OCI-LY7 (cell line): ENCODE data around the gene CXCL16. TPM values are rescaled to one million over a fixed set of nuclear protein-coding genes. Genes with fewer than 3 reads are reported as not detected.

Source experiments
- BruUV-seq: library from RNA; stranded (reverse); fragments of 400-500 nt; replicated peaks from 2 replicates; lab custom pipeline; 2021; lab: Mats Ljungman, UMichigan
- CTCF ChIA-PET: fragments of 300-600 bp; sonication (Branson Sonifier 250); formaldehyde crosslinking; loops from one replicate; lab custom pipeline; 2022; ENCODE audit warnings: antibody characterized with exemption; ENCODE audit not compliant: unreplicated experiment; lab: Charles Lee
- POLR2A ChIA-PET: fragments of 300-600 bp; sonication (Branson Sonifier 250); formaldehyde crosslinking; loops from one replicate; lab custom pipeline; 2022; ENCODE audit warnings: antibody characterized with exemption; lab: Charles Lee
- DNase-seq: peaks from one replicate; pipeline ENCODE4 v3.0.0-alpha.2; 2015; ENCODE audit warnings: low spot score
- H2AFZ ChIP-seq: fragments of 200-600 bp; sonication (generic), shearing (Covaris generic); 2 replicates; pipeline ENCODE4 v1.6.1; 2014; ENCODE audit warnings: mild to moderate bottlenecking, antibody characterized with exemption, low read length, moderate library complexity
- H3K27ac ChIP-seq: fragments of 200-600 bp; sonication (generic); 2 replicates; pipeline ENCODE4 v1.5.1; 2014; ENCODE audit warnings: mixed run types, low read depth, mild to moderate bottlenecking, moderate library complexity, low read length, inconsistent platforms; ENCODE audit not compliant: poor library complexity, severe bottlenecking
- H3K36me3 ChIP-seq: fragments of 200-600 bp; sonication (generic); 2 replicates; pipeline ENCODE4 v1.6.1; 2014; ENCODE audit warnings: mild to moderate bottlenecking, antibody characterized with exemption, low read length, moderate library complexity, mixed read lengths; ENCODE audit not compliant: insufficient read depth
- H3K4me1 ChIP-seq: fragments of 200-600 bp; sonication (generic); 2 replicates; pipeline ENCODE4 v1.5.1; 2014; ENCODE audit warnings: mild to moderate bottlenecking, low read length; ENCODE audit not compliant: insufficient read depth, poor library complexity, severe bottlenecking
- H3K4me2 ChIP-seq: fragments of 200-600 bp; sonication (generic); 2 replicates; pipeline ENCODE4 v1.6.1; 2014; ENCODE audit warnings: mild to moderate bottlenecking, low read length
- H3K4me3 ChIP-seq: fragments of 200-600 bp; sonication (generic); 2 replicates; pipeline ENCODE4 v1.5.1; 2014; ENCODE audit warnings: mild to moderate bottlenecking, low read depth, low read length; ENCODE audit not compliant: poor library complexity, severe bottlenecking
- H3K79me2 ChIP-seq: fragments of 200-600 bp; sonication (generic); 2 replicates; pipeline ENCODE4 v1.6.1; 2016; ENCODE audit warnings: low read depth, mild to moderate bottlenecking, low read length, moderate library complexity, mixed read lengths; ENCODE audit not compliant: insufficient read depth
- H3K9me2 ChIP-seq: fragments of 200-600 bp; sonication (generic); 2 replicates; pipeline ENCODE4 v1.6.1; 2016; ENCODE audit warnings: mild to moderate bottlenecking, low read length, mixed read lengths; ENCODE audit not compliant: insufficient read depth
- H3K9me3 ChIP-seq: fragments of 200-600 bp; sonication (generic); 2 replicates; pipeline ENCODE4 v1.6.1; 2014; ENCODE audit warnings: mild to moderate bottlenecking, mixed run types, low read length, mixed read lengths
- H4K20me1 ChIP-seq: fragments of 200-600 bp; sonication (generic); 2 replicates; pipeline ENCODE4 v1.6.1; 2014; ENCODE audit warnings: mild to moderate bottlenecking, antibody characterized with exemption, low read length, moderate library complexity, mixed read lengths; ENCODE audit not compliant: insufficient read depth
- EZH2phosphoT487 ChIP-seq: fragments of 200-600 bp; sonication (generic); IDR thresholded peaks from 2 replicates; pipeline ENCODE4 v1.6.1; 2018; ENCODE audit warnings: low read depth, borderline replicate concordance, mild to moderate bottlenecking, mixed run types, antibody characterized with exemption, low read length, moderate library complexity, mixed read lengths
- intact Hi-C: fragments of 100-400 bp; cut with micrococcal nuclease; formaldehyde crosslinking; loops from one replicate; pipeline ENCODE4 v1.10.0; 2022; ENCODE audit not compliant: unreplicated experiment
- total RNA-seq, 2 experiments: library from RNA; depleted of rRNA in 1 of 2; stranded (reverse); fragments of >200 nt in 1 of 2; shearing (Covaris generic) in 1 of 2; gene quantifications; 2 replicates each; pipeline ENCODE4 v1.2.3, GENCODE V29; 2014 to 2022
- TF ChIP-seq, protein P1 (sequence below): fragments of 200-600 bp; sonication (generic); conservative IDR thresholded peaks from 2 replicates; pipeline ENCODE4 v1.5.1; 2014; ENCODE audit warnings: mild to moderate bottlenecking, antibody characterized with exemption, low read length, moderate library complexity, mixed read lengths

Gene CXCL16
- total RNA-seq, 2 experiments from 2014 or later = not detected

DNA sequence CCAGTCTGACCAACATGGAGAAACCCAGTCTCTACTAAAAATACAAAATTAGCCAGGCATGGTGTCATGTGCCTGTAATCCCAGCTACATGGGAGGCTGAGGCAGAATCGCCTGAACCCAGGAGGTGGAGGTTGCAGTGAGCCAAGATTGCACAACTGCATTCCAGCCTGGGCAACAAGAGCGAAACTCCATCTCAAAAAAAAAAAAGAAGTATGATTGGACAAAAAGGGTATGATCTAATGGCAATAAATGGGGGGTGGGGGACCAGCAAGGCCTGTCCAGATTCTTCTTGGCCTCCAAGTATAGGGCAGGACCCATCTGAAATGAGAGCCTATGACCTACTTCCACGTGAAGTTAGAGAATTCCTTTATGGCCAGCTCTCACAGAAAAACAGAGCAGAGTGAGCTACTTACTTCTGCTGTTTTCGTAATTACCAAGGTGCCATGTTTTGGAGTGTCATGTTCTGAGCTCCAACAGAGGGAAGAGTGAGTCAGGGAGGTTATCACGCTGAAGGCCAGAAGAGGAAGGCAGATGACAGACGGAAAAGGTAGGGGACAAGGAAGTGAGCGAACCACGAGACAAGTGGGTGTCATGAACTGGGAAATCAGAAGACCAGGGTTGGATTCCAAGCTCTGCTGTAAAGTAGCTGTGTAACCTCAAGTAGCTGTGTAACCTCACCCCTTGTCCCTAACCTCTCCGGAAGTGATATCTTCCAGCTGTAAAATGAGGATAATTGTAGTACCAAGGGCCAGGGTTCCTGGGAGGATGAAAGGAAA, 3.7 kb downstream of the CXCL16 start:
- BruUV-seq = no TSS peak
- CTCF ChIA-PET = no interaction called here
- H3K4me2 ChIP-seq = no peak overlapping the region
- H3K27ac ChIP-seq = no peak overlapping the region
- no peak for TF ChIP-seq EZH2phosphoT487
- TF ChIP-seq, protein P1, sequence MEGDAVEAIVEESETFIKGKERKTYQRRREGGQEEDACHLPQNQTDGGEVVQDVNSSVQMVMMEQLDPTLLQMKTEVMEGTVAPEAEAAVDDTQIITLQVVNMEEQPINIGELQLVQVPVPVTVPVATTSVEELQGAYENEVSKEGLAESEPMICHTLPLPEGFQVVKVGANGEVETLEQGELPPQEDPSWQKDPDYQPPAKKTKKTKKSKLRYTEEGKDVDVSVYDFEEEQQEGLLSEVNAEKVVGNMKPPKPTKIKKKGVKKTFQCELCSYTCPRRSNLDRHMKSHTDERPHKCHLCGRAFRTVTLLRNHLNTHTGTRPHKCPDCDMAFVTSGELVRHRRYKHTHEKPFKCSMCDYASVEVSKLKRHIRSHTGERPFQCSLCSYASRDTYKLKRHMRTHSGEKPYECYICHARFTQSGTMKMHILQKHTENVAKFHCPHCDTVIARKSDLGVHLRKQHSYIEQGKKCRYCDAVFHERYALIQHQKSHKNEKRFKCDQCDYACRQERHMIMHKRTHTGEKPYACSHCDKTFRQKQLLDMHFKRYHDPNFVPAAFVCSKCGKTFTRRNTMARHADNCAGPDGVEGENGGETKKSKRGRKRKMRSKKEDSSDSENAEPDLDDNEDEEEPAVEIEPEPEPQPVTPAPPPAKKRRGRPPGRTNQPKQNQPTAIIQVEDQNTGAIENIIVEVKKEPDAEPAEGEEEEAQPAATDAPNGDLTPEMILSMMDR = no peak
- no peaks in the 10 kb centered on the region for H3K36me3 ChIP-seq
- H3K9me2 ChIP-seq = no peaks in the 10 kb centered on the region
- intact Hi-C loops = no loop called here
- no peaks in the 10 kb centered on the region for H3K9me3 ChIP-seq
- H3K4me1 ChIP-seq = peaks cover 24% of the 10 kb centered on the region
- no peaks in the 10 kb centered on the region for H4K20me1 ChIP-seq
- DNase-seq = no peak
- H2AFZ ChIP-seq = no peak overlapping the region
- no peak overlapping the region for H3K4me3 ChIP-seq
- POLR2A ChIA-PET = no interaction called here
- H3K79me2 ChIP-seq = no peaks in the 10 kb centered on the region; the same call in 1 of the 2 replicates

DNA sequence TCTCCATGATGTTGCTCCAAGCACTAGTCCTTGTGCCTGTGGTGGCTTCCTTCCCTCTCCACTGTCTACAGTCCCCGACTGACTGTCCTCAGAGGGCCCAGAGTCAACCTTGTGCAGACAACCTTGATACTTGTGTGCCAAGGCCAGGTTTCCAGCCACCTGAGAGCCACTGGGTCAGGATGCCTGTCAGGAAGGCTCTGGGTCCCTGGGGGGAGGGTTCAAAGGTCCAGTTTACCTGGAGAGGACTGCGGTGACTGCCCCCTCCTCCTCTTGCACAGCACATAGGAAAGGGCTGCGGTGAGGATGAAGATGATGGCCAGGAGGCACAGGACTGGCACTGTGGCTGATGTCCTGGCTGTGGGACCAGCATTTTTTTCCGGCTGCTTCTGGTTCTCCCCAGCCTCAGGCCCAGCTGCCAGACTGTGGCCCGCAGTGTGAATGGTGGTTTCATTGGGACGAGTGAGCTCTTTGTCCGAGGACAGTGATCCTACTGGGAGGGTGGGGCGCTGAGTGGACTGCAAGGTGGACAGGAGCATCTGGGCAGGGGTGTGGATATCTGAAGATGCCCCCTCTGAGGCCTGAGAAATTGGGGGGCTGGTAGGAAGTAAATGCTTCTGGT, 4.8 kb downstream of the CXCL16 start:
- H3K4me2 ChIP-seq = no peak overlapping the region
- H3K79me2 ChIP-seq = no peaks in the 10 kb centered on the region; the same call in 1 of the 2 replicates
- ChIA-PET POLR2A (no interaction called here), CTCF (interaction anchor here (1.1 kb wide), 1 partner anchor 55 kb away, joined by 3 read pairs; no protein-coding TSS in a partner anchor)
- DNase-seq = no peak
- no TSS peak for BruUV-seq
- H3K4me1 ChIP-seq = peaks cover 30% of the 10 kb centered on the region
- H3K27ac ChIP-seq = no peak overlapping the region
- no peaks in the 10 kb centered on the region for H3K36me3 ChIP-seq
- no peak overlapping the region for H2AFZ ChIP-seq
- no peak overlapping the region for H3K4me3 ChIP-seq
- H4K20me1 ChIP-seq = no peaks in the 10 kb centered on the region
- H3K9me3 ChIP-seq = no peaks in the 10 kb centered on the region
- no peak for TF ChIP-seq EZH2phosphoT487
- TF ChIP-seq, protein P1 = no peak
- intact Hi-C loops = loop anchor here (5.0 kb wide), 1 partner anchor 37 kb away; the partner anchor contains the start of gene TM4SF5
- no peaks in the 10 kb centered on the region for H3K9me2 ChIP-seq
